ENCODE measurements around the gene TRAIP. TPM values are rescaled to one million over a fixed set of nuclear protein-coding genes. Genes with fewer than 3 reads are reported as not detected.

Gene TRAIP
- total RNA-seq, 2 donors from 2014 or later: 2.8 to 7.7 TPM

GRCh38 chr3:49844464-49845183 lies 11.7 kb downstream of the TRAIP start:
- no peak for TF ChIP-seq POLR2A (IDR thresholded peaks at IDR 0.05)
- TF ChIP-seq CTCF (IDR thresholded peaks at IDR 0.05): no peak
- no peak for TF ChIP-seq POLR2AphosphoS5 (IDR thresholded peaks at IDR 0.05)
- Histone ChIP-seq H3K27me3 (replicated peaks; ENCODE audit: insufficient read depth) (no peaks in the 10 kb centered on the region), H3K4me1 (replicated peaks) (no peaks in the 10 kb centered on the region), H3K36me3 (no peaks in the 10 kb centered on the region), H3K9me3 (no peaks in the 10 kb centered on the region), H3K27ac (no peak overlapping the region), H3K4me3 (no peak overlapping the region)
- no peak for DNase-seq (ENCODE audit: low spot score)
- intact Hi-C loops (cut with DNase I): loop anchor here (5.0 kb wide), 1 partner anchor 142 kb away; no protein-coding TSS in a partner anchor
- WGBS: 82% methylated on average over 5 of the region's 5 CpGs

GRCh38 chr3:49842843-49843517 lies 13.4 kb downstream of the TRAIP start:
- intact Hi-C loops (cut with DNase I): loop anchor here (5.0 kb wide), 1 partner anchor 141 kb away; no protein-coding TSS in a partner anchor
- 90% methylated on average over 3 of the region's 3 CpGs for WGBS

GRCh38 chr3:49841806-49842205 lies 14.6 kb downstream of the TRAIP start:
- no peaks in the 10 kb centered on the region for H3K9me3 ChIP-seq
- H3K27me3 ChIP-seq (replicated peaks; ENCODE audit: insufficient read depth): no peaks in the 10 kb centered on the region
- DNase-seq (ENCODE audit: low spot score): no peak
- H3K4me3 ChIP-seq: no peak overlapping the region
- no peaks in the 10 kb centered on the region for H3K4me1 ChIP-seq (replicated peaks)
- TF ChIP-seq POLR2AphosphoS5 (IDR thresholded peaks at IDR 0.05) (no peak), POLR2A (IDR thresholded peaks at IDR 0.05) (no peak), CTCF (IDR thresholded peaks at IDR 0.05) (no peak)
- H3K27ac ChIP-seq: no peak overlapping the region
- no peaks in the 10 kb centered on the region for H3K36me3 ChIP-seq
- WGBS: 95% methylated on average over 7 of the region's 7 CpGs
- intact Hi-C loops (cut with DNase I): loop anchor here (5.0 kb wide), 1 partner anchor 140 kb away; no protein-coding TSS in a partner anchor

More at GRCh38 chr3:49842843-49843517, 13.4 kb downstream of the TRAIP start:
- TF ChIP-seq POLR2A (IDR thresholded peaks at IDR 0.05) (no peak), POLR2AphosphoS5 (IDR thresholded peaks at IDR 0.05) (no peak), CTCF (IDR thresholded peaks at IDR 0.05) (no peak)
- Histone ChIP-seq H3K4me1 (replicated peaks) (no peaks in the 10 kb centered on the region), H3K9me3 (no peaks in the 10 kb centered on the region), H3K36me3 (no peaks in the 10 kb centered on the region), H3K27ac (no peak overlapping the region), H3K4me3 (no peak overlapping the region), H3K27me3 (replicated peaks; ENCODE audit: insufficient read depth) (no peaks in the 10 kb centered on the region)
- no peak for DNase-seq (ENCODE audit: low spot score)

- Histone ChIP-seq H3K27me3 (replicated peaks; ENCODE audit: insufficient read depth) (no peaks in the 10 kb centered on the region), H3K4me1 (replicated peaks) (no peaks in the 10 kb centered on the region), H3K9me3 (no peaks in the 10 kb centered on the region), H3K27ac (no peak overlapping the region), H3K4me3 (no peak overlapping the region), H3K36me3 (no peaks in the 10 kb centered on the region)
- TF ChIP-seq POLR2AphosphoS5 (IDR thresholded peaks at IDR 0.05) (no peak), POLR2A (IDR thresholded peaks at IDR 0.05) (no peak), CTCF (IDR thresholded peaks at IDR 0.05) (peak in 1 of 4 experiments; percentile 36)
- intact Hi-C loops (cut with DNase I): loop anchor here (5.0 kb wide), 1 partner anchor 139 kb away; no protein-coding TSS in a partner anchor
- no peak for DNase-seq (ENCODE audit: low spot score)
Measured at GRCh38 chr3:49841126-49841696, 15.2 kb downstream of the TRAIP start.

All from prostate gland (tissue), 2 donors.